ENCODE measurements around the gene TFE3.

GRCh38 chrX:49073601-49074575 lies 30.7 kb upstream of the TFE3 start, which contains the start of gene PRAF2:
- TF ChIP-seq EZH2phosphoT487 (IDR thresholded peaks at IDR 0.05; ENCODE audit: borderline replicate concordance) (no peak), CTCF (conservative IDR thresholded peaks at IDR 0.05; ENCODE audit: low read length) (no peak)

All from Loucy (cell line).